ENCODE data around the gene BRD7. TPM values are rescaled to one million over a fixed set of nuclear protein-coding genes. Genes with fewer than 3 reads are reported as not detected.

Gene BRD7
- total and polyA plus RNA-seq, 11 donors: 29.8 to 49.7 (median 43.7) TPM

DNA sequence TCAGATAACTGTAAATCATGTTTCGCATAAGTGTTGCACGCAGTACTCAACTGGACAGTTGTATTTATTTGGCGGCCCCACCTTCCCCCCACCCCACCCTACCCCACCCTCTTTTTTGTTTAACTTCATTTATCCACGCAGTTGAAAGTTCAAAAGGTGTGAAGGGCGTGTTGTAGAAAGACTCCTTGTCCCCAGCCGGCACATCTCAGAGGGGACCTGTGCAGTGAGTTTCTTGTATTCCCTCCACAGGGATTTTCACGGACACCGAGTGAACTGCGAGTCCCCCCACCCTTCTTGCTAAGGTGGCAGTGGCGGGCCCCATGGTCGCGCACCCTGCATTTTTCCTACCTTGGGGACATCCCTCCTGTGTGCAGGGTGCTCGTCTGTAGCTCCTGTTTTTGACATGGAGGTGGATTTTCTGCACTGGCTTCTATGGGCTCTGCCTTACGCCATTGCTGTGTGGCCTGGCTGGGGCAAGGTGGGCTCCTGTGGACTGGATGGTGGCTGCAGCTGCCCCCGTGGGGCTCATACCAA, 66.2 kb downstream of the BRD7 start:
- no peak overlapping the region for H3K4me3 ChIP-seq
- H3K36me3 ChIP-seq: peaks cover 0 to 88% (median 0%) of the 10 kb centered on the region in 9 donors
- no peaks in the 10 kb centered on the region for H3K9me3 ChIP-seq
- TF ChIP-seq POLR2A (IDR thresholded peaks at IDR 0.05): no peak
- TF ChIP-seq, protein P1, sequence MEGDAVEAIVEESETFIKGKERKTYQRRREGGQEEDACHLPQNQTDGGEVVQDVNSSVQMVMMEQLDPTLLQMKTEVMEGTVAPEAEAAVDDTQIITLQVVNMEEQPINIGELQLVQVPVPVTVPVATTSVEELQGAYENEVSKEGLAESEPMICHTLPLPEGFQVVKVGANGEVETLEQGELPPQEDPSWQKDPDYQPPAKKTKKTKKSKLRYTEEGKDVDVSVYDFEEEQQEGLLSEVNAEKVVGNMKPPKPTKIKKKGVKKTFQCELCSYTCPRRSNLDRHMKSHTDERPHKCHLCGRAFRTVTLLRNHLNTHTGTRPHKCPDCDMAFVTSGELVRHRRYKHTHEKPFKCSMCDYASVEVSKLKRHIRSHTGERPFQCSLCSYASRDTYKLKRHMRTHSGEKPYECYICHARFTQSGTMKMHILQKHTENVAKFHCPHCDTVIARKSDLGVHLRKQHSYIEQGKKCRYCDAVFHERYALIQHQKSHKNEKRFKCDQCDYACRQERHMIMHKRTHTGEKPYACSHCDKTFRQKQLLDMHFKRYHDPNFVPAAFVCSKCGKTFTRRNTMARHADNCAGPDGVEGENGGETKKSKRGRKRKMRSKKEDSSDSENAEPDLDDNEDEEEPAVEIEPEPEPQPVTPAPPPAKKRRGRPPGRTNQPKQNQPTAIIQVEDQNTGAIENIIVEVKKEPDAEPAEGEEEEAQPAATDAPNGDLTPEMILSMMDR (IDR thresholded peaks at IDR 0.05): no peak
- no peaks in the 10 kb centered on the region for H3K27me3 ChIP-seq
- intact Hi-C loops (cut with DNase I): no loop called here
- peaks cover 0 to 5% (median 0%) of the 10 kb centered on the region in 12 donors for H3K4me1 ChIP-seq
- no peak for ATAC-seq
- H3K27ac ChIP-seq: no peak overlapping the region
- DNase-seq: peak in 1 of 5 donors; percentile 9
- WGBS, 4 donors: 85 to 94% (median 89%) methylated on average over 14 to 15 of the region's 15 CpGs

DNA sequence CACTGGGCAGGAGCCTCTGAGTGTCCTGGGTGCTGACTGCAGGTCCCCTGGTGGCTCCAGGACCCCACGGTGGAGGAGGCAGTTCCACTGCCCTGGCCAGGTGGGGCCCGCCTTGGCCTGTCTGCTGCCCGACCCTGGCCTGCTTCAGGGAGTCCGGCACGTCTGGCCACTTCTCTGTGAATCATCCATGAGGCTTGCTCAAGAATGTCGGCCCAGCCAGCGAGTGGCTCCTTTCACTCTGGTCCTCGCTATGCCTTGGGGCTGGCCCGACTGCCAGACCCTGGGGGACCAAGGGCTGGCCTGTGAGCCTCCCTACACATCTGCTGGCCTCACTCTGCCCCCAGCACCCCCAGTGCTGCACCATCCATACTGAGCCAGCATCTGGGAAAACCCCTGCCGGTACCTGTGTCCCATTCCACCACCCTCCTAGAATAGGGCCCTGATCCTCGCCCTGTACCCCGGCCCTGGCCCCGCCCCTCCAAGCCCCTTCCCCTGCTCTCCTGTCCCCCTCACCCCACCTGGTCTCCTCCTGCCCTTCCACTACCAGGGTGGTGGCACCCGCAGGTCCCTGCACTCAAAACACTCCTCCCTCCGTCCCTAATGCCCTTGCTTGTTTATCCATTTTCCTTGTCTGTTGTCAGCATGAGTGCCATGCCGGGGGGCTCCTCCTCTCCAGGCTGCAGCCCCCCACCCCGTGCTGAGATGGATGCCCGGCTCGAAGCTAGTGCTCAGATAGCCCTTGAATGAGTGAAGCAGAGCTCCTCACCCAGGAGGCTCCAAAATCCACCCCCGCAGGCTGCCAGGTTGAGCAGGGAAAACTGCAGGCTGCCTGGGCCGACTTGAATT, 66.9 kb downstream of the BRD7 start:
- no peak for ATAC-seq
- no peak for TF ChIP-seq POLR2A (IDR thresholded peaks at IDR 0.05)
- TF ChIP-seq, protein P1 (IDR thresholded peaks at IDR 0.05): no peak
- H3K27ac ChIP-seq: no peak overlapping the region

DNA sequence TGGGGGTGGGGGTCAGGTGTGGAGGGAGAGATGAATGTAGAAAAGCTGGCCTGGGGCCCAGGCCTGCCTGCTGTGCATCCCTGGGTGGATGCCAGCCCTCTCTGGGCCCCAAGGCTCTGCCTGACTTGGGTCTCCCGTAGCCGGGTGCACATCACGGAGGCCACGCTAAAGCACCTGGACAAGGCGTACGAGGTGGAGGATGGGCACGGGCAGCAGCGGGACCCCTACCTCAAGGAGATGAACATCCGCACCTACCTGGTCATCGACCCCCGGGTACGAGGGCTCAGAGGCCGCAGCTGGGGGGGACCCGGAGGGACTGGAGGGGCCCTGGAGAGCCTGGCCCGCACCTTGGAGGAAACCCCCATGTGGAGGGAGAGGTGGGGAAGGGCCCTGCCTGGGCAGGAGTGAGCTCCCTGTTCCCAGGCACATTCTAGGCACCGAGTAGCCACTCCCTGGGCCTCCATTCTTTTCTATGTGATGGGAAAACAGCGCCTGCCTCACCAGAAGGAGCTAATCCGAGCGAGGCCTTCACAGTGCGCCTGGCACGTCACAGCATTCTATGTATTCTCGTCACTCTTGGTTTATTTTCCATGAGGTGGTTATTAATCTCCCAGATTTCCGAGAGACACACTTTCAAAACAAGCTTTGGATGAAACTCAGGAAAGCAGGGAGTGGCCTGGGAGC, 67.7 kb downstream of the BRD7 start:
- intact Hi-C loops (cut with DNase I): no loop called here
- TF ChIP-seq, protein P1 (IDR thresholded peaks at IDR 0.05): no peak
- TF ChIP-seq POLR2A (IDR thresholded peaks at IDR 0.05): no peak
- no peaks in the 10 kb centered on the region for H3K9me3 ChIP-seq
- no peaks in the 10 kb centered on the region for H3K27me3 ChIP-seq
- no peak overlapping the region for H3K27ac ChIP-seq
- peaks cover 0 to 7% (median 0%) of the 10 kb centered on the region in 12 donors for H3K4me1 ChIP-seq
- ATAC-seq (no peak), DNase-seq (peak in 3 of 5 donors; percentile 11 to 46 (median 19))
- WGBS, 4 donors: 91 to 93% (median 92%) methylated on average over 23 of the region's 23 CpGs
- H3K36me3 ChIP-seq: peaks cover 0 to 95% (median 0%) of the 10 kb centered on the region in 9 donors
- H3K4me3 ChIP-seq: no peak overlapping the region

More for the DNA sequence above, 66.9 kb downstream of the BRD7 start:
- Histone ChIP-seq H3K4me1 (peaks cover 0 to 7% (median 0%) of the 10 kb centered on the region in 12 donors), H3K9me3 (no peaks in the 10 kb centered on the region), H3K36me3 (peaks cover 0 to 94% (median 0%) of the 10 kb centered on the region in 9 donors), H3K27me3 (no peaks in the 10 kb centered on the region), H3K4me3 (no peak overlapping the region)
- DNase-seq: peak in 2 of 5 donors; percentile 30 to 63
- WGBS, 4 donors: 79 to 85% (median 84%) methylated on average over 20 to 21 of the region's 21 CpGs
- intact Hi-C loops (cut with DNase I): no loop called here

All from heart left ventricle (tissue), 16 donors.